Right atrium auricular region (tissue), 2 donors: Measurements from ENCODE around the gene MSANTD2. TPM values are rescaled to one million over a fixed set of nuclear protein-coding genes. Genes with fewer than 3 reads are reported as not detected.

Experiments used
- DNase-seq: peaks from one replicate; pipeline ENCODE4 v3.0.0-alpha.2; 2019; ENCODE audit warnings: low spot score
- H3K27ac ChIP-seq, 2 donors: fragments of 200-600 bp; sonication (generic); 1 replicate in 1 of 2; 2 replicates in 1 of 2; pipeline ENCODE4 v1.5.1; 2016 to 2019
- H3K27me3 ChIP-seq, 2 donors: fragments of 200-600 bp; sonication (generic); one replicate each; pipeline versions ENCODE4 v1.5.1 to v1.6.0; 2017 to 2019
- H3K36me3 ChIP-seq: fragments of 200-600 bp; sonication (generic); one replicate; pipeline ENCODE4 v1.5.1; 2016
- H3K4me1 ChIP-seq, 2 donors: fragments of 200-600 bp; sonication (generic); one replicate each; pipeline versions ENCODE4 v1.5.1 to v1.6.0; 2017 to 2019
- H3K4me3 ChIP-seq, 2 donors: fragments of 200-600 bp; sonication (generic); 1 replicate in 1 of 2; 2 replicates in 1 of 2; pipeline ENCODE4 v1.5.1; 2017 to 2019; ENCODE audit warnings: mild to moderate bottlenecking in 1 of 2, moderate library complexity in 1 of 2
- H3K9me3 ChIP-seq, 2 donors: fragments of 200-600 bp; sonication (generic); one replicate each; pipeline ENCODE4 v1.5.1; 2019
- CTCF ChIP-seq, 2 donors: fragments of 200-600 bp; sonication (generic); IDR thresholded peaks; one replicate each; pipeline ENCODE4 v1.5.1; 2019; ENCODE audit warnings: antibody characterized with exemption in 2 of 2
- total RNA-seq, 2 donors: library from RNA; depleted of rRNA; stranded (reverse); fragments of >200 nt; gene quantifications; one replicate each; pipeline ENCODE4 v1.1.0, GENCODE V29; 2016

MSANTD2 gene
- total RNA-seq, 2 donors from 2014 or later = 2.9 to 6.5 TPM

- Histone ChIP-seq H3K27me3 (peaks cover 0 to 31% of the 10 kb centered on the region in 2 donors), H3K27ac (peak overlapping the region; percentile 16 to 29), H3K4me3 (peak overlapping the region; percentile 32 to 51), H3K4me1 (peaks cover 0 to 53% of the 10 kb centered on the region in 2 donors), H3K36me3 (no peaks in the 10 kb centered on the region), H3K9me3 (no peaks in the 10 kb centered on the region)
- DNase-seq = peak; percentile 79
- peak in 1 of 2 donors; percentile 57 for TF ChIP-seq CTCF (IDR thresholded peaks at IDR 0.05)
Observed at GRCh38 chr11:124746621-124747243, 53.5 kb downstream of the MSANTD2 start.

DNA sequence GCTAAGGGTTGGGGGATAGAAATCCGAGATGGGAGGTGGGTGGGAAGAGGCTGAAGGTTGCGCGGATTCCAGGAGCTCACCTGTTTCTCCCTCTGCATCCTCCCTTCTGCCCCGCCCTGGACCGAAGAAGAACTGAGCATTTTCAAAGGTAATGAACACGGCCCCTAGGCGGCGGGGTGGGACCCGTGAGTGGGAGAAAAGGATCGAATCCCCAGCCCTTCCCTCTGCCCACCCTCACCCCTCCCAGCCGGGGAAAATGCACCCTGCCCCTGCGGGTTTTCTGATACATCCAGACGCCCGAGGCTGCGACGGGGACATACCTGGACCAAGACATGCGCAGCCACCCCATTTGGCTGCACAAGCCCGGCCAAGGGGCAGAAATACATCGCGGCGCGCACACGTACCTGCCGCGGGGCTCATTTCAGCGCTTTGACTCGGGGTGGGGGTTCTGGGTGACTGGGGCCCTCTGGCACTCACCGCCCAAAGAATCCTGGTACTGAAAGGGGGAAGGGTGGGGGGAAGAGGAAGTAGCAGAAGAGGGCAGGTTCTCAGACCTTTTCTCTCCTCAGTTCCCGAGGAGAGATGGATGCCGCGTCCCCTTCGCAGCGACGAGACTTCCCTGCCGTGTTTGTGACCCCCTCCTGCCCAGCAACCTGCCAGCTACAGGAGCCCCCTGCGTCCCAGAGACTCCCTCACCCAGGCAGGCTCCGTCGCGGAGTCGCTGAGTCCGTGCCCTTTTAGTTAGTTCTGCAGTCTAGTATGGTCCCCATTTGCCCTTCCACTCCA, 54.2 kb downstream of the MSANTD2 start:
- H3K36me3 ChIP-seq = no peaks in the 10 kb centered on the region
- peaks cover 0 to 47% of the 10 kb centered on the region in 2 donors for H3K4me1 ChIP-seq
- H3K27ac ChIP-seq = peak overlapping the region; percentile 16 to 29

GRCh38 chr11:124745270-124745834, 54.9 kb downstream of the MSANTD2 start:
- no peak for DNase-seq
- peaks cover 0 to 47% of the 10 kb centered on the region in 2 donors for H3K4me1 ChIP-seq
- H3K9me3 ChIP-seq = no peaks in the 10 kb centered on the region
- no peak for TF ChIP-seq CTCF (IDR thresholded peaks at IDR 0.05)
- no peak overlapping the region for H3K27ac ChIP-seq
- H3K36me3 ChIP-seq = no peaks in the 10 kb centered on the region
- H3K27me3 ChIP-seq = peaks cover 0 to 26% of the 10 kb centered on the region in 2 donors
- peak overlapping the region in 1 of 2 donors; percentile 51 for H3K4me3 ChIP-seq

More for the DNA sequence above, 54.2 kb downstream of the MSANTD2 start:
- peaks cover 0 to 26% of the 10 kb centered on the region in 2 donors for H3K27me3 ChIP-seq
- H3K4me3 ChIP-seq = peak overlapping the region; percentile 32 to 51
- no peaks in the 10 kb centered on the region for H3K9me3 ChIP-seq
- no peak for DNase-seq
- no peak for TF ChIP-seq CTCF (IDR thresholded peaks at IDR 0.05)

GRCh38 chr11:124743050-124743449, 57.2 kb downstream of the MSANTD2 start:
- no peaks in the 10 kb centered on the region for H3K36me3 ChIP-seq
- TF ChIP-seq CTCF (IDR thresholded peaks at IDR 0.05) = no peak
- no peak for DNase-seq
- no peak overlapping the region for H3K27ac ChIP-seq
- H3K9me3 ChIP-seq = no peaks in the 10 kb centered on the region
- no peak overlapping the region for H3K4me3 ChIP-seq
- peaks cover 0 to 45% of the 10 kb centered on the region in 2 donors for H3K4me1 ChIP-seq
- H3K27me3 ChIP-seq = peaks cover 0 to 31% of the 10 kb centered on the region in 2 donors

DNA sequence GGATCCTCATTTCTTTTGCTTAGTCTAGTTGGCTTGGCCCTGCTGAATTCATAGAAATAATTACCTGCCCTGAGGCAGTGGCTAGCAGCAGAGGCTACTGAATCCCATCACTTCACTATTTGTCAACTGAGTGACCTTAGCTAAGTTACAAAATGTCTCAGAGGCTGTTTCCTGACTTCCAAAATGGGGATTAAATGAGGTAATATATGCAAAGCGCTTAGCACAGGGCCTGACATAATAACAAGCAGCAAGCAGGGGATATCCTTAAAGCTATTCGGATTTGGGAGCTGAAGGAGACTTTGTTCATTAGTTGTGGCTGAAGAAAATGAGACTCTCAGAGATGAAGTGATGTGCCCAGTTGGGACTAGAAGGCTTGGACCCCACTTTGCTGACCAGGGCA, 57.7 kb downstream of the MSANTD2 start:
- TF ChIP-seq CTCF (IDR thresholded peaks at IDR 0.05) = no peak
- no peak for DNase-seq
- Histone ChIP-seq H3K27me3 (peaks cover 0 to 31% of the 10 kb centered on the region in 2 donors), H3K36me3 (no peaks in the 10 kb centered on the region), H3K9me3 (no peaks in the 10 kb centered on the region), H3K27ac (no peak overlapping the region), H3K4me3 (no peak overlapping the region), H3K4me1 (peaks cover 0 to 42% of the 10 kb centered on the region in 2 donors)
